Osteoblast (primary cell): ENCODE measurements around the gene TPO. TPM values are rescaled to one million over a fixed set of nuclear protein-coding genes. Genes with fewer than 3 reads are reported as not detected.
A peak's percentile ranks its signal among the peaks of the same experiment; 100 is the strongest.

ENCODE experiments used
- DNase-seq: peaks from one replicate; pipeline ENCODE4 v3.0.0; 2011; ENCODE audit warnings: low spot score, mixed read lengths; ENCODE audit not compliant: insufficient read length; ENCODE audit errors: missing footprints
- H2AFZ ChIP-seq: 2 replicates; pipeline ENCODE4 v1.6.0; 2011; ENCODE audit warnings: mild to moderate bottlenecking, low read length
- H3K27ac ChIP-seq: 2 replicates; pipeline ENCODE4 v1.5.1; 2011; ENCODE audit warnings: mild to moderate bottlenecking, low read depth, low read length, moderate library complexity
- H3K27me3 ChIP-seq: 2 replicates; pipeline ENCODE4 v1.6.0; 2012; ENCODE audit warnings: mild to moderate bottlenecking, control low read depth, inconsistent platforms, low read length, moderate library complexity; ENCODE audit not compliant: insufficient read depth
- H3K36me3 ChIP-seq: 2 replicates; pipeline ENCODE4 v1.5.1; 2011; ENCODE audit warnings: mild to moderate bottlenecking, low read length, control low read depth, moderate library complexity; ENCODE audit not compliant: insufficient read depth
- H3K4me1 ChIP-seq: 2 replicates; pipeline ENCODE4 v1.5.1; 2011; ENCODE audit warnings: mild to moderate bottlenecking, low read length, control low read depth, moderate library complexity; ENCODE audit not compliant: insufficient read depth
- H3K4me2 ChIP-seq: 2 replicates; pipeline ENCODE4 v1.6.0; 2011; ENCODE audit warnings: mild to moderate bottlenecking, low read length; ENCODE audit not compliant: insufficient read depth
- H3K4me3 ChIP-seq: fragments of 200-600 bp; sonication (generic); 3 replicates; pipeline ENCODE4 v1.5.1; 2012; ENCODE audit warnings: mild to moderate bottlenecking, low read length, inconsistent platforms; ENCODE audit not compliant: insufficient read depth
- H3K79me2 ChIP-seq: 2 replicates; pipeline ENCODE4 v1.6.0; 2012; ENCODE audit warnings: mild to moderate bottlenecking, low read length, control low read depth, inconsistent platforms; ENCODE audit not compliant: insufficient read depth
- H3K9me3 ChIP-seq: 2 replicates; pipeline ENCODE4 v1.5.1; 2011; ENCODE audit warnings: low read depth, low read length, control low read depth
- H4K20me1 ChIP-seq: 2 replicates; pipeline ENCODE4 v1.6.0; 2012; ENCODE audit warnings: mild to moderate bottlenecking, low read length, control low read depth; ENCODE audit not compliant: insufficient read depth
- total RNA-seq: library from RNA; depleted of rRNA; stranded (reverse); fragments of >200 nt; gene quantifications from 2 replicates; pipeline ENCODE4 v1.2.3, GENCODE V29; 2012
- TF ChIP-seq, protein P1 (sequence below): IDR thresholded peaks from 2 replicates; pipeline ENCODE4 v1.5.1; 2011; ENCODE audit warnings: mild to moderate bottlenecking, low read depth, low read length, moderate library complexity; ENCODE audit errors: extremely low read depth

The TPO gene
- total RNA-seq, 1 donor: not detected

DNA sequence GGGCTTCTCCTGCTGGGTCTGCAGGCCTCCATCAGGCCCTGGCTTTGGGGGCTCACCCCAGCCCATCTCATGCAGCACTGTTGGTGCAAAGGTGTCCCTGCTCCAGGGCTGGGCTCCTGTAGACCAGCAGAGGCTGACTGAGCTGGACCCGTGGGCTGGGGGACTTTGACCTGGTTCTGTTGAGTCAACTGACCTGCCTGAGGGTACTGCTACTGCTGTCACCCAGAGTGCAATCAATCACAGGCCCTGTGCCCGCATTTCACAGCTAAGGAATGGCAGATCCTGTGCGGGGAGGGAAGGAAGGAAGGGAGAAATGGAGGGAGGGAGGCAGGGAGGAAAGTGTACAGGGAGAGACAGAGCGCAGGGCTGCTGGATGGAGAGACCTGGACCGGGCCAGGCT lies 136.8 kb downstream of the TPO start:
- H3K36me3 ChIP-seq: no peaks in the 10 kb centered on the region
- H3K79me2 ChIP-seq: no peaks in the 10 kb centered on the region
- H2AFZ ChIP-seq: no peak overlapping the region
- TF ChIP-seq, protein P1, sequence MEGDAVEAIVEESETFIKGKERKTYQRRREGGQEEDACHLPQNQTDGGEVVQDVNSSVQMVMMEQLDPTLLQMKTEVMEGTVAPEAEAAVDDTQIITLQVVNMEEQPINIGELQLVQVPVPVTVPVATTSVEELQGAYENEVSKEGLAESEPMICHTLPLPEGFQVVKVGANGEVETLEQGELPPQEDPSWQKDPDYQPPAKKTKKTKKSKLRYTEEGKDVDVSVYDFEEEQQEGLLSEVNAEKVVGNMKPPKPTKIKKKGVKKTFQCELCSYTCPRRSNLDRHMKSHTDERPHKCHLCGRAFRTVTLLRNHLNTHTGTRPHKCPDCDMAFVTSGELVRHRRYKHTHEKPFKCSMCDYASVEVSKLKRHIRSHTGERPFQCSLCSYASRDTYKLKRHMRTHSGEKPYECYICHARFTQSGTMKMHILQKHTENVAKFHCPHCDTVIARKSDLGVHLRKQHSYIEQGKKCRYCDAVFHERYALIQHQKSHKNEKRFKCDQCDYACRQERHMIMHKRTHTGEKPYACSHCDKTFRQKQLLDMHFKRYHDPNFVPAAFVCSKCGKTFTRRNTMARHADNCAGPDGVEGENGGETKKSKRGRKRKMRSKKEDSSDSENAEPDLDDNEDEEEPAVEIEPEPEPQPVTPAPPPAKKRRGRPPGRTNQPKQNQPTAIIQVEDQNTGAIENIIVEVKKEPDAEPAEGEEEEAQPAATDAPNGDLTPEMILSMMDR: no peak
- H3K4me1 ChIP-seq: peaks cover 12% of the 10 kb centered on the region
- DNase-seq: no peak
- H3K27ac ChIP-seq: no peak overlapping the region
- no peak overlapping the region for H3K4me3 ChIP-seq
- H3K4me2 ChIP-seq: no peak overlapping the region
- no peaks in the 10 kb centered on the region for H3K27me3 ChIP-seq
- no peaks in the 10 kb centered on the region for H4K20me1 ChIP-seq
- no peaks in the 10 kb centered on the region for H3K9me3 ChIP-seq

DNA sequence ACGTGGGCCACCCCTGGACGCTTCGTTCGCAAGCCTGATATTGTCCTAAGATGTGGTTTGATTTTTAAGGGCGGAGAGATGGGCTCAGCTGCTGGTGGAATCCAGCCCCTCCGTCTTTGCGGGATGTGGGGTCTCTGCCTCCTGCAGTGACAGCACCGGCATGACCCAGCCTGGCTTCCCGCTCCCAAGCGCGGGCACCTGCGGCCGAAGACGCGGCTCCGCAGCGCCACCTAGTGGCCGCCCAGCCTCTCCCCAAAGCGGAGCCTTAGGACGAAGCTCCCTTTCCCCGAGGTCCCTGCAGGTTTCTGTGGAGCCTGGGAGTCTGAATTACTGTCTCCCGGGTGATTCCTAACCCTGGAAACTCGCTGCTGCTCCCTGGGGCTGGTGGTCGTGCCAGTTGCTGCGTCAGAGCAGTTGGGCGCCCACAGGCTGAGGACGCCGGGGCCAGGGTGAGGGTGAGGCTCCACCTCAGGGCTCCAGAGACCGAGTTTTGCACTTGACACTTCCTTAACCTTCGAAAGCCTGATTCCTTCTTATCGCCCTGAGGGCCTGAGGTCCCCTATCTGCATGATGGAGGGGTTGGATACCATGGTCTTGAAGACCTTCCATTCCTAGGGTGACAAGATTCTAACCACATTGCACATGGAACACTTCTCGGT lies 137.5 kb downstream of the TPO start:
- Histone ChIP-seq H3K4me1 (peaks cover 12% of the 10 kb centered on the region), H3K4me3 (peak overlapping the region; percentile 35), H3K79me2 (no peaks in the 10 kb centered on the region), H3K36me3 (no peaks in the 10 kb centered on the region), H3K9me3 (no peaks in the 10 kb centered on the region), H3K27ac (no peak overlapping the region), H2AFZ (peak overlapping the region; percentile 71), H3K4me2 (peak overlapping the region; percentile 63), H4K20me1 (no peaks in the 10 kb centered on the region), H3K27me3 (no peaks in the 10 kb centered on the region)
- TF ChIP-seq, protein P1: peak; percentile 89
- DNase-seq: peak; percentile 97

- Histone ChIP-seq H3K9me3 (no peaks in the 10 kb centered on the region), H3K36me3 (no peaks in the 10 kb centered on the region), H3K27me3 (no peaks in the 10 kb centered on the region), H3K79me2 (no peaks in the 10 kb centered on the region), H4K20me1 (no peaks in the 10 kb centered on the region), H3K4me3 (no peak overlapping the region), H2AFZ (no peak overlapping the region), H3K27ac (no peak overlapping the region), H3K4me2 (no peak overlapping the region), H3K4me1 (peaks cover 18% of the 10 kb centered on the region)
- TF ChIP-seq, protein P1: no peak
- no peak for DNase-seq
Observed at GRCh38 chr2:1551905-1552304, 138.6 kb downstream of the TPO start.

GRCh38 chr2:1552611-1553010 lies 139.3 kb downstream of the TPO start:
- H3K79me2 ChIP-seq: no peaks in the 10 kb centered on the region
- DNase-seq: no peak
- no peak overlapping the region for H3K4me2 ChIP-seq
- H2AFZ ChIP-seq: no peak overlapping the region
- H3K4me3 ChIP-seq: no peak overlapping the region
- H3K4me1 ChIP-seq: peaks cover 18% of the 10 kb centered on the region
- no peak overlapping the region for H3K27ac ChIP-seq
- no peaks in the 10 kb centered on the region for H3K9me3 ChIP-seq
- H3K36me3 ChIP-seq: no peaks in the 10 kb centered on the region
- TF ChIP-seq, protein P1: no peak
- H3K27me3 ChIP-seq: no peaks in the 10 kb centered on the region
- no peaks in the 10 kb centered on the region for H4K20me1 ChIP-seq
